CD4-positive, CD25-positive, alpha-beta regulatory T cell (primary cell): ENCODE measurements around the gene TMPRSS11A. TPM values are rescaled to one million over a fixed set of nuclear protein-coding genes. Genes with fewer than 3 reads are reported as not detected.

Experiments used
- ATAC-seq, 2 donors: fragments of 150-1000 bp; cut with Tn5 transposase; one replicate each; pipeline ENCODE4 v1.10.0; 2021; ENCODE audit warnings: low read depth in 2 of 2, moderate number of reproducible peaks in 2 of 2, moderate library complexity in 1 of 2
- DNase-seq, 3 donors: peaks; one replicate each; pipeline versions ENCODE4 v3.0.0 to v3.0.0-alpha.2; 2012 to 2022; ENCODE audit warnings: mixed read lengths in 1 of 3
- H3K27ac ChIP-seq: one replicate; pipeline ENCODE4 v1.7.0; 2013; ENCODE audit warnings: mild to moderate bottlenecking, low read length; ENCODE audit not compliant: insufficient read depth, poor library complexity, severe bottlenecking
- H3K27me3 ChIP-seq: one replicate; pipeline ENCODE4 v1.7.0; 2013; ENCODE audit warnings: low read length; ENCODE audit not compliant: control insufficient read depth, insufficient read depth
- H3K36me3 ChIP-seq: one replicate; pipeline ENCODE4 v1.7.0; 2013; ENCODE audit warnings: mild to moderate bottlenecking, low read length, moderate library complexity; ENCODE audit not compliant: control insufficient read depth, insufficient read depth
- H3K4me1 ChIP-seq: 2 replicates; pipeline ENCODE4 v1.7.0; 2013; ENCODE audit warnings: mild to moderate bottlenecking, low read length; ENCODE audit not compliant: insufficient read depth, control insufficient read depth, poor library complexity, severe bottlenecking
- H3K4me3 ChIP-seq: one replicate; pipeline ENCODE4 v1.7.0; 2013; ENCODE audit warnings: low read depth, mild to moderate bottlenecking, low read length, moderate library complexity
- H3K9me3 ChIP-seq, 2 experiments: 1 replicate in 1 of 2; 2 replicates in 1 of 2; pipeline ENCODE4 v1.7.0; 2013; ENCODE audit warnings: low read length in 2 of 2, mild to moderate bottlenecking in 1 of 2, moderate library complexity in 1 of 2; ENCODE audit not compliant: control insufficient read depth in 2 of 2
- H3K27ac Mint-ChIP-seq, 3 donors: one replicate each; pipeline ENCODE4 v1.8.0; 2020 to 2022; ENCODE audit warnings: mild to moderate bottlenecking in 3 of 3, mixed read lengths in 3 of 3, moderate library complexity in 2 of 3
- H3K27me3 Mint-ChIP-seq: one replicate; pipeline ENCODE4 v1.8.0; 2022; ENCODE audit warnings: mild to moderate bottlenecking, mixed read lengths
- H3K36me3 Mint-ChIP-seq: one replicate; pipeline ENCODE4 v1.8.0; 2020; ENCODE audit warnings: mixed read lengths
- H3K4me1 Mint-ChIP-seq, 4 donors: one replicate each; pipeline ENCODE4 v1.8.0; 2020 to 2022; ENCODE audit warnings: mixed read lengths in 4 of 4, mild to moderate bottlenecking in 1 of 4
- H3K4me3 Mint-ChIP-seq, 4 donors: one replicate each; pipeline ENCODE4 v1.8.0; 2020 to 2022; ENCODE audit warnings: mild to moderate bottlenecking in 4 of 4, mixed read lengths in 4 of 4, moderate library complexity in 3 of 4
- H3K9me3 Mint-ChIP-seq, 7 donors: one replicate each; pipeline ENCODE4 v1.8.0; 2020 to 2022; ENCODE audit warnings: mixed read lengths in 7 of 7, mild to moderate bottlenecking in 3 of 7, moderate library complexity in 2 of 7
- polyA plus RNA-seq, 4 donors: library from polyadenylated mRNA; unstranded; fragments of 300-500 nt; fragmentation: Illumina TruSeq; gene quantifications; one replicate each; pipeline ENCODE4 v1.2.3, GENCODE V29; 2021
- total RNA-seq: library from RNA; stranded (reverse); gene quantifications from one replicate; pipeline ENCODE4 v1.2.3, GENCODE V29; 2022

The TMPRSS11A gene
- total and polyA plus RNA-seq, 5 donors from 2014 or later: not detected

DNA sequence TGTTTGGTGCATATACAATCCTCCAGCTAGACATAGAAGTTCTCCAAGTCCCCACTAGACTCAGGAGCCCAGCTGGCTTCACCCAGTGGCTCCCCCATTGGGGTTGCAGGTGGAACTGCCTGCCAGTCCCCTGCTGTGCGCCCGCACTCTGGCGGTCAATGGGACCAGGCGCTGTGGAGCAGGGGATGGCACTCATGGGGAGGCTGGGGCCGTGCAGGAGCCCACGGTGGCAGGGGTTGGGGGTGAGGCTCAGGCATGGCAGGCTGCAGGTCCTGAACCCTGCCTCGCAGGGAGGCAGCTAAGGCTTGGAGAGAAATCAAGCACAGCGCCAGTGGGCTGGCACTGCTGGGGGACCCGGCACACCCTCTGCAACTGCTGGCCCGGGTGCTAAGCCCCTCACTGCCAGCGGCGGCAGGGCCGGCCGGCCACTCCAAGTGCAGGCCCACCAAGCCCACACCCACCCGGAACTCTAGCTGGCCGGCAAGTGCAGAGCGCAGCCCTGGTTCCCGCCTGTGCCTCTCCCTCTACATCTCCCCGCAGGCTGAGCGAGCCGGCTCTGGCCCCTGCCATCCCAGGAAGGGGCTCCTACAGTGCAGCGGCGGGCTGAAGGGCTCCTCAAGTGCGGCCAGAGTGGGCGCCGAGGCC, 66.8 kb downstream of the TMPRSS11A start:
- DNase-seq (no peak), ATAC-seq (no peak)
- Mint-ChIP-seq H3K36me3 (no peaks in the 10 kb centered on the region), H3K4me3 (no peak overlapping the region), H3K27me3 (no peaks in the 10 kb centered on the region), H3K9me3 (no peaks in the 10 kb centered on the region), H3K4me1 (no peaks in the 10 kb centered on the region), H3K27ac (no peak overlapping the region)
- no peak overlapping the region for H3K27ac ChIP-seq
- no peak overlapping the region for H3K4me3 ChIP-seq
- H3K27me3 ChIP-seq: no peaks in the 10 kb centered on the region
- no peaks in the 10 kb centered on the region for H3K9me3 ChIP-seq
- H3K36me3 ChIP-seq: no peaks in the 10 kb centered on the region
- no peaks in the 10 kb centered on the region for H3K4me1 ChIP-seq

DNA sequence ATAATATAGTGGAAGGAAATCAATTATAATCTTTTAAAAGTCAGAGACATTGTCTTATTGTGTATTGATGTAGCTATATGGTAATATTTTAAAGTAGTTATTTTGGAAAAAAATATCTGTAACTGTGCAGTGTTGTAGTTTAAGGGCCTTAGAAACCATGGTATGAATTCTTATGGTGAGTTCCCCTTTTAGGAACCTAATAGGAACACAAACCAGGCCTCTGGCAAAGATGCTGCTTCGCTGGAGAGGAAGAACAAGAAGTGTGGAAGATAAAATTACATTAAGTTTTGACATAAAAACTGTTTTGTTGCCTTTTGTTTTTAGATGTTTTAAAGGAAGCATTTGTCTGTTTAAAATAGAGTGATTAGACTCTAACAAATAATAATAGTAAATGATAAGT, 68.6 kb downstream of the TMPRSS11A start:
- Histone ChIP-seq H3K27ac (no peak overlapping the region), H3K36me3 (no peaks in the 10 kb centered on the region), H3K27me3 (no peaks in the 10 kb centered on the region), H3K9me3 (no peaks in the 10 kb centered on the region), H3K4me3 (no peak overlapping the region), H3K4me1 (no peaks in the 10 kb centered on the region)
- Mint-ChIP-seq H3K27me3 (no peaks in the 10 kb centered on the region), H3K9me3 (peaks cover 0 to 2% (median 0%) of the 10 kb centered on the region in 7 donors), H3K4me1 (peaks cover 0 to 4% (median 0%) of the 10 kb centered on the region in 4 donors), H3K27ac (no peak overlapping the region), H3K36me3 (no peaks in the 10 kb centered on the region), H3K4me3 (no peak overlapping the region)
- ATAC-seq (no peak), DNase-seq (no peak)

DNA sequence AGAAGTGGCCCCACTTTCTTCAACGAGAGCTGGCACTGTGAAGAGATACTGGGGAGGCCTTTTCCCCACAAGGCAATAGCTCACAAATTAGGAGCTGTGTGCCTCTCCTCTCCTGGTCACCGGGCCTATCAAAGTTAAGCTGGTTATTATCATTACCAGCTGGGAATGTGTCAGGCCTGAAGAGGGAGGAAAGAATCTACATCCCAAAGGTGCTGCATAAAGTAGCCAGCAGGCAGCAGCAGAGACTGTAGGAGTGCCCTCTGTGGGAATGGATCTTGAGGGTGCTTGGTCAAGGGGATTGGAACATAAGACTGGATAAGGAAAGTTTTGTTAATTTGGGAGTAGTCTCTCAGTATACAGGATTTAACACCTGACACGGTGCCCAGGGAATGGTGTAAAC, 70.4 kb downstream of the TMPRSS11A start:
- Histone ChIP-seq H3K4me3 (no peak overlapping the region), H3K4me1 (no peaks in the 10 kb centered on the region), H3K36me3 (no peaks in the 10 kb centered on the region), H3K27me3 (no peaks in the 10 kb centered on the region), H3K9me3 (no peaks in the 10 kb centered on the region), H3K27ac (no peak overlapping the region)
- H3K9me3 Mint-ChIP-seq: peaks cover 0 to 4% (median 0%) of the 10 kb centered on the region in 7 donors
- H3K27me3 Mint-ChIP-seq: no peaks in the 10 kb centered on the region
- ATAC-seq: no peak
- H3K36me3 Mint-ChIP-seq: no peaks in the 10 kb centered on the region
- H3K4me1 Mint-ChIP-seq: peaks cover 0 to 5% (median 0%) of the 10 kb centered on the region in 4 donors
- DNase-seq: no peak
- no peak overlapping the region for H3K27ac Mint-ChIP-seq
- no peak overlapping the region for H3K4me3 Mint-ChIP-seq

DNA sequence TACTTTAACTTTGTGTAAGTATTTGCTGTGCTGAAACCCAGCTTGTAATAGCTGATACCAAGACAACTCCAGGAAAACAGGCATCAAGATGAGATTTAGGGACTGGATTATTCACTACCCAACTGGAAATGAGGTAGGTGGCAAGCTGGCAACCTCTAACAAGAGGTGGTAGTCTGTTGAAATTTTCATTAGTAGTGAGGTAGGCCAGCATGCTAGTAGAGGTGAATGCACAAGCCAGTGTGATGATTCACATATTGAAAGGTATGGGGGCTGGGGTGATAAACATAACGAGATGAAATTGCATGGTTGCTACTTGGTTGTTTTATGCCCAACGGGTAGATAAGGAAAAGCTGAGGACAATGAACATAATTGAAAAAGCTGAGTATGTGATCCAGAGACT, 71.0 kb downstream of the TMPRSS11A start:
- no peak overlapping the region for H3K4me3 Mint-ChIP-seq
- H3K4me1 Mint-ChIP-seq: peaks cover 0 to 5% (median 0%) of the 10 kb centered on the region in 4 donors
- peaks cover 0 to 5% (median 0%) of the 10 kb centered on the region in 7 donors for H3K9me3 Mint-ChIP-seq
- no peaks in the 10 kb centered on the region for H3K36me3 ChIP-seq
- H3K27ac ChIP-seq: no peak overlapping the region
- ATAC-seq (no peak), DNase-seq (no peak)
- no peaks in the 10 kb centered on the region for H3K27me3 ChIP-seq
- no peaks in the 10 kb centered on the region for H3K27me3 Mint-ChIP-seq
- H3K4me3 ChIP-seq: no peak overlapping the region
- no peaks in the 10 kb centered on the region for H3K4me1 ChIP-seq
- H3K9me3 ChIP-seq: no peaks in the 10 kb centered on the region
- no peak overlapping the region for H3K27ac Mint-ChIP-seq
- H3K36me3 Mint-ChIP-seq: no peaks in the 10 kb centered on the region

DNA sequence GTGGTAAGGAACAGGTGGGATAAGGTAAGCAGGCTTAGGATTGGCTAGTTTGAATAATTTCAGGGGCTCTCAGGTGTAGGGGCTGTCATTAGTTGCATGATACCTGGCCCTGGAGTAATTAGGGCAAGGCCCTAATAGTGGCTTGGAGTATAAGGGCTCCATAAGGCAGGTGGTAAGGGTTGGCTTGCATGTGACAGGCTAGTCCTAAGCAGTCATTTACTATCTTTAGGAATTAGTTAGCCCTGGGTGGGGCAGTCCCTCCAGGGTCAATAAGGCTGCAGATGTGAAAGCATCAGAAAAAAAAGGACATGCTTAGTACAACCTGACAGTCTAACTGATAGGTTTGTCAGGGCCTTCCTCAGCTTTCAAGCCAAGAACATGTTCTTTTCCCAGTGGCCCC, 71.6 kb downstream of the TMPRSS11A start:
- no peak overlapping the region for H3K4me3 ChIP-seq
- H3K4me1 Mint-ChIP-seq: peaks cover 0 to 5% (median 0%) of the 10 kb centered on the region in 4 donors
- H3K27me3 Mint-ChIP-seq: no peaks in the 10 kb centered on the region
- no peaks in the 10 kb centered on the region for H3K9me3 ChIP-seq
- H3K4me3 Mint-ChIP-seq: no peak overlapping the region
- H3K27me3 ChIP-seq: no peaks in the 10 kb centered on the region
- H3K4me1 ChIP-seq: no peaks in the 10 kb centered on the region
- no peaks in the 10 kb centered on the region for H3K36me3 ChIP-seq
- H3K9me3 Mint-ChIP-seq: peaks cover 0 to 5% (median 0%) of the 10 kb centered on the region in 7 donors
- H3K27ac Mint-ChIP-seq: no peak overlapping the region
- no peak overlapping the region for H3K27ac ChIP-seq
- no peaks in the 10 kb centered on the region for H3K36me3 Mint-ChIP-seq
- ATAC-seq (no peak), DNase-seq (no peak)

DNA sequence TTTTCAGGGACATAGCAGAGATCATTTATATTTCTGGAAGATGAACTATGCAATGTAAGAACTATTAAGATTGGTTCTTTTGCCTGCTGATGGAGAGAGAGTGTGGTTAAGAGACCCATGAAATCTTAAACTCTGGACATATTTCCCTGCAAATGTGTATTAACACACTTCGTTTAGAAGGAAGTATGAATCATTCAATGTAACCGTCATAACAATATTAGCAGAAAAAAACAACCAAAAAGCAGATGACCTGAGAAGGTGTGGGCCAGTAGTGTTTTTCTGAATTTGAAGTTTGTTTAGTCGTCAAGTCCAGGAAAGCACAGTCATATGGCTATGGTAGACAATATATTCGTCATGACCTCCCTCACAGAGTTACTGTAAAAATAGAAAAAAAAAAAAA, 77.0 kb downstream of the TMPRSS11A start:
- H3K9me3 ChIP-seq: no peaks in the 10 kb centered on the region
- H3K4me3 Mint-ChIP-seq: no peak overlapping the region

DNA sequence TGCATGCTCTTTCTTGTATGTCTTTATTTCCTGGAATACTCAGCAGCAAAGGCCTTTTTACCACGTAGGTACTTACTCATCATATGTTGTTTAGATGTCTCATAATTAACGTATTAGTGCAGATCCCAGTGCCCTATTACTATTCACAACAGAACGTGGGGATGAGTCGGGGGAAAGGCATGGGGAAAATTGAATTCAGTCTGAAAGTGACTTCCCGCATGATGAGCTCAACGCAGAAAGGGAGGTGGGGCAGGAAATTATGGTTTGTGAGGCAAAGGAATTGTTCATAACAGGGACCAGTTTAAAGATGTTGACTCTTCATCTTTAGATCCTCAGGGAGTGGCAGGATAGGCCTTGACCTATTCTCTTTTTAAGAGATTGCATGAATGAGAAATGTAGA, 77.5 kb downstream of the TMPRSS11A start:
- H3K4me3 Mint-ChIP-seq: no peak overlapping the region
- H3K27ac Mint-ChIP-seq: no peak overlapping the region
- H3K27me3 Mint-ChIP-seq: peaks cover 5% of the 10 kb centered on the region
- H3K9me3 ChIP-seq: no peaks in the 10 kb centered on the region
- H3K4me1 ChIP-seq: no peaks in the 10 kb centered on the region
- H3K4me3 ChIP-seq: no peak overlapping the region
- DNase-seq (no peak), ATAC-seq (no peak)
- no peak overlapping the region for H3K27ac ChIP-seq
- no peaks in the 10 kb centered on the region for H3K36me3 ChIP-seq
- no peaks in the 10 kb centered on the region for H3K27me3 ChIP-seq
- H3K4me1 Mint-ChIP-seq: peaks cover 0 to 5% (median 0%) of the 10 kb centered on the region in 4 donors
- H3K36me3 Mint-ChIP-seq: no peaks in the 10 kb centered on the region
- H3K9me3 Mint-ChIP-seq: peaks cover 0 to 13% (median 2%) of the 10 kb centered on the region in 7 donors

More for the DNA sequence above, 77.0 kb downstream of the TMPRSS11A start:
- H3K27ac ChIP-seq: no peak overlapping the region
- H3K9me3 Mint-ChIP-seq: peaks cover 0 to 13% (median 2%) of the 10 kb centered on the region in 7 donors
- ATAC-seq: no peak
- H3K27me3 ChIP-seq: no peaks in the 10 kb centered on the region
- no peaks in the 10 kb centered on the region for H3K36me3 Mint-ChIP-seq
- no peak overlapping the region for H3K27ac Mint-ChIP-seq
- peaks cover 0 to 5% (median 0%) of the 10 kb centered on the region in 4 donors for H3K4me1 Mint-ChIP-seq
- DNase-seq: no peak
- H3K4me3 ChIP-seq: no peak overlapping the region
- H3K27me3 Mint-ChIP-seq: peaks cover 5% of the 10 kb centered on the region
- H3K4me1 ChIP-seq: no peaks in the 10 kb centered on the region
- H3K36me3 ChIP-seq: no peaks in the 10 kb centered on the region

DNA sequence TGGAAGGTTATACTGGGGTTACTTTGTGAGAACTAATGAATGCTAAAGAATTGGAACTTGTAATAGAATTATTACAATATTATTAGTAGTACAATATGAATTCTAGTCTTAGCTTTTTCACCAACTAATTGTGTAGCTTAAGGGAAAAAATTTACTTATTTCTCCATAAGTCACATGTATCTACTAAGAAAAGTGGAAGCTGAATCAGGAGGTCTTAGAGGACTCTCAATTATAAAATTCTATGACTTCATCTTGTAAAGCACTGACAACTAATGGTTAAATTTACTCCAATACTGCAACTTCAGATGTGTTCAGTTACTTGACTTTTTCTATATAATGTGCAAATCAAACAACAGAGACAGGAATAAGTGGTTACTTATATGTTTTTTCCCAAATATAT, 78.6 kb downstream of the TMPRSS11A start:
- H3K4me3 ChIP-seq: no peak overlapping the region
- ATAC-seq: no peak
- H3K4me1 Mint-ChIP-seq: peaks cover 0 to 1% (median 0%) of the 10 kb centered on the region in 4 donors
- no peaks in the 10 kb centered on the region for H3K36me3 ChIP-seq
- no peak overlapping the region for H3K27ac ChIP-seq
- no peaks in the 10 kb centered on the region for H3K9me3 ChIP-seq
- no peaks in the 10 kb centered on the region for H3K4me1 ChIP-seq
- no peak overlapping the region for H3K4me3 Mint-ChIP-seq
- peaks cover 0 to 12% (median 2%) of the 10 kb centered on the region in 7 donors for H3K9me3 Mint-ChIP-seq
- peaks cover 5% of the 10 kb centered on the region for H3K27me3 Mint-ChIP-seq
- no peak for DNase-seq
- H3K27ac Mint-ChIP-seq: no peak overlapping the region
- H3K36me3 Mint-ChIP-seq: no peaks in the 10 kb centered on the region
- H3K27me3 ChIP-seq: no peaks in the 10 kb centered on the region
